AG09319 (cell line): Measurements from ENCODE around the gene LRRC74A.

ENCODE experiments used
- DNase-seq: peaks from one replicate; pipeline ENCODE4 v3.0.0-alpha.2; 2010; ENCODE audit warnings: low read depth; ENCODE audit errors: extremely low read depth
- TF ChIP-seq, protein P1 (sequence below): IDR thresholded peaks from 2 replicates; pipeline ENCODE4 v1.5.1; 2011; ENCODE audit warnings: low read depth, mild to moderate bottlenecking, inconsistent platforms, low read length, moderate library complexity

LRRC74A gene

DNA sequence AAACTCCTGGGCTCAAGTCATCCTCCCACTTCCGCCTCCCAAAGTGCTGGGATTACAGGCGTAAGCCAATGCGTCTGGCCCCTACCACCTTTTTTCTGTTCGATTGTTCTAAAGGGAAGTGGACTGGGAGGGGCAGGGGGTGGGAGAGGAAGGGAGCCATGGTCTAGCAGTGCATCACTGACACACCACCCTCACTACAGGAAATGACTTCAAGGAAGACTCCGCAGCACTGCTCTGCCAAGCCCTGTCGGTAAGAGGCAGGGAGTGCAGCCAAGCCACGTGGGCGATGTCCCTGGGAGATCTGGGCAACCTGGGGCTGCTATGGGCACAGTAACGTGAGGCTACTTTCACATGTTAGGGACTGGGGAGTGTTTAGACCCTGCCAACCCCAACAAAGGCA lies 18.0 kb downstream of the LRRC74A start:
- TF ChIP-seq, protein P1, sequence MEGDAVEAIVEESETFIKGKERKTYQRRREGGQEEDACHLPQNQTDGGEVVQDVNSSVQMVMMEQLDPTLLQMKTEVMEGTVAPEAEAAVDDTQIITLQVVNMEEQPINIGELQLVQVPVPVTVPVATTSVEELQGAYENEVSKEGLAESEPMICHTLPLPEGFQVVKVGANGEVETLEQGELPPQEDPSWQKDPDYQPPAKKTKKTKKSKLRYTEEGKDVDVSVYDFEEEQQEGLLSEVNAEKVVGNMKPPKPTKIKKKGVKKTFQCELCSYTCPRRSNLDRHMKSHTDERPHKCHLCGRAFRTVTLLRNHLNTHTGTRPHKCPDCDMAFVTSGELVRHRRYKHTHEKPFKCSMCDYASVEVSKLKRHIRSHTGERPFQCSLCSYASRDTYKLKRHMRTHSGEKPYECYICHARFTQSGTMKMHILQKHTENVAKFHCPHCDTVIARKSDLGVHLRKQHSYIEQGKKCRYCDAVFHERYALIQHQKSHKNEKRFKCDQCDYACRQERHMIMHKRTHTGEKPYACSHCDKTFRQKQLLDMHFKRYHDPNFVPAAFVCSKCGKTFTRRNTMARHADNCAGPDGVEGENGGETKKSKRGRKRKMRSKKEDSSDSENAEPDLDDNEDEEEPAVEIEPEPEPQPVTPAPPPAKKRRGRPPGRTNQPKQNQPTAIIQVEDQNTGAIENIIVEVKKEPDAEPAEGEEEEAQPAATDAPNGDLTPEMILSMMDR: no peak
- no peak for DNase-seq

- TF ChIP-seq, protein P1: no peak
- no peak for DNase-seq
Measured at GRCh38 chr14:76846331-76847047, 20.3 kb downstream of the LRRC74A start.

DNA sequence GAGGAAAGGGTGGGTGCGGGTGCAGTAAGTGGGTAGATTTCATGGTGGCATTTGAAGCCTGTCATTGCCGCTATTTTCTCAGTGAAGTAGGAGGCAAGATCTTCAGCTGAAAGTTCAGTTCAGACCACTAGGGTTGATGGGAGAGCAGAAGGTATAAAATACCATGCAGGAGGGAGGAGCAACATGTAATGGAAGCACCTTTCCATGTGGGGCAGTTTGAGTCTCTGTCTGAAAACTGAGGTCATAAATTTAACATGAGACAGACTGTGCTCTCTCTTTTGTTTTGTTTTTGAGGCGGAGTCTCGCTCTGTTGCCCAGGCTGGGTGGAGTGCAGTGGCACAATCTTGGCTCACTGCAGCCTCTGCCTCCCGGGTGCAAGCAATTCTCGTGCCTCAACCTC lies 22.7 kb downstream of the LRRC74A start:
- TF ChIP-seq, protein P1: no peak
- no peak for DNase-seq

- TF ChIP-seq, protein P1: no peak
- DNase-seq: no peak
Measured at GRCh38 chr14:76855066-76855465, 28.9 kb downstream of the LRRC74A start.

DNA sequence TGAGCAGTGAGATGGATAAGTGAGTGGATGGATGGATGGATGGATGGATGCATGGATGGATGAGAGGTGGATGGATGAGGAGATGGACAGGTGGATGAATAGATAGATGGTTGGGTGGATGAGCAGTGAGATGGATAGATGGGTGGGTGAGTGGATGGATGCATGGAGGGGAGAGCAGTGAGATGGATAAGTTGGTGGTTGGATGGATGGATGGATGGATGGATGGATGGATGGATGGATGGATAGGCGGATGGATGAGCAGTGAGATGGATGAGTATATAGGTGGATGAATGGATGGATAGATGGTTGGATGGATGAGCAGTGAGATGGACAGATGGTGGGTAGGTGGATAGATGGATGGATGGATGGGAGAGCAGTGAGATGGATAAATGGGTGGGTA lies 30.6 kb downstream of the LRRC74A start:
- DNase-seq: no peak
- TF ChIP-seq, protein P1: no peak

- no peak for DNase-seq
- TF ChIP-seq, protein P1: no peak
Measured at GRCh38 chr14:76861574-76862255, 35.5 kb downstream of the LRRC74A start.

DNA sequence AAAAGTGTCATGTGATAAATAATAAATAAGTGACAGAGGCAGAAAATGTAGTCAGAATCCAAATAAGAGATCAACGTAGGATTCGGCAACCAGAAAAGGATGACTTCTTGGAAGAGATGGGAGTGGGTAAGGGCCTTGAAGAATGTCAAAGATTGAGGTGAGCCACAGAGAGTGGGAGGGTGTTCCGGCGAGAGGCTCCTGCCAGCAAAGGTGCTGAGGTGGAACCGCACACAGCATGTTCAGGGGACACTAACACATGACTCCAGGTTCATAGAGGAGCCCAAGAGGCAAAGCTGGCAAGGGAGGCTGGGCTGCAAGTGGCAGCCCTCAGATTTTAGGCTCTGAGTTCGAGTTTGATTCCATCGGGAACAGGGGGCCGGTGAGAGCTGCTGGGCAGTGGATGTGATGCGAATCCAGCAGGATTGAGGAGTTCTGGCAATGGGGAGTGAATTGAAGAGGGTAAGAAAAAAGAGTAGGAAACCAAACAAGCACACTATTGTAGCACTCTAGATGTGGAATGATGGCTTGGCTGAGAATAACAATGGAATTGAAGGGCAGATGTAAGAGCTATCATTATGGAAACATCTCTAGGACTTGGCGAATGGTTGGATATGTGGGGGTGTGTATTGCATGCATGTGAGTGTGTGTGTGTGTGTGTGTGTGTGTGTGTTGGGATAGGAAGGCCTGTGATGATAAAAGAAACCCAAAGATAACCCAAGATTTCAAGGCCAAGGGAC lies 36.5 kb downstream of the LRRC74A start:
- DNase-seq: no peak
- TF ChIP-seq, protein P1: no peak
